ENCODE measurements around the gene GSG1L.

The GSG1L gene

GRCh38 chr16:28011223-28011622, 52.3 kb downstream of the GSG1L start:
- DNase-seq (ENCODE audit: low read depth) = no peak
- no peak overlapping the region for H3K4me3 ChIP-seq (ENCODE audit: low read depth, low read length)
- TF ChIP-seq, protein P1, sequence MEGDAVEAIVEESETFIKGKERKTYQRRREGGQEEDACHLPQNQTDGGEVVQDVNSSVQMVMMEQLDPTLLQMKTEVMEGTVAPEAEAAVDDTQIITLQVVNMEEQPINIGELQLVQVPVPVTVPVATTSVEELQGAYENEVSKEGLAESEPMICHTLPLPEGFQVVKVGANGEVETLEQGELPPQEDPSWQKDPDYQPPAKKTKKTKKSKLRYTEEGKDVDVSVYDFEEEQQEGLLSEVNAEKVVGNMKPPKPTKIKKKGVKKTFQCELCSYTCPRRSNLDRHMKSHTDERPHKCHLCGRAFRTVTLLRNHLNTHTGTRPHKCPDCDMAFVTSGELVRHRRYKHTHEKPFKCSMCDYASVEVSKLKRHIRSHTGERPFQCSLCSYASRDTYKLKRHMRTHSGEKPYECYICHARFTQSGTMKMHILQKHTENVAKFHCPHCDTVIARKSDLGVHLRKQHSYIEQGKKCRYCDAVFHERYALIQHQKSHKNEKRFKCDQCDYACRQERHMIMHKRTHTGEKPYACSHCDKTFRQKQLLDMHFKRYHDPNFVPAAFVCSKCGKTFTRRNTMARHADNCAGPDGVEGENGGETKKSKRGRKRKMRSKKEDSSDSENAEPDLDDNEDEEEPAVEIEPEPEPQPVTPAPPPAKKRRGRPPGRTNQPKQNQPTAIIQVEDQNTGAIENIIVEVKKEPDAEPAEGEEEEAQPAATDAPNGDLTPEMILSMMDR (IDR thresholded peaks at IDR 0.05; ENCODE audit: control insufficient read depth, extremely low read depth, insufficient read depth) = no peak

DNA sequence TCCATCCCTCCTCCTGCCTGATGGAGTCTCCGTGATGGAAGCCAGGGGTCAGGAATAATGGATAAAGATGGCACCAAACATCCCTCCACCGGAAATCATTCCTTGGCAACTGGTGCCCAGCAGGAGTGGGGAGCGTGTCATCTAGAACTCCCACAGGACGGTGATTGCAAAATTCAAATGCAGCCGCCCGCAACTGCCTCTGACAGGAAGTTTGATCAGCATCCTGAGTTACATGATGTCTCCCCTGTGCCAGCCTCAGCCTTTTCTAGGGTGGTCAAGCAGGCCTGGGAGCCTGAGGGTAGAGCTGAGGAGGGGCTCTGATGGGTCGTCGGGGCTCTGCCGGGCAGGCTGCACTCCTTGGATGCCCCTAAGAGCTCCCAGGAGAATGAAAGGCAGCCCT, 52.8 kb downstream of the GSG1L start:
- DNase-seq (ENCODE audit: low read depth) = no peak
- H3K4me3 ChIP-seq (ENCODE audit: low read depth, low read length) = no peak overlapping the region
- TF ChIP-seq, protein P1 (IDR thresholded peaks at IDR 0.05; ENCODE audit: control insufficient read depth, extremely low read depth, insufficient read depth) = no peak

DNA sequence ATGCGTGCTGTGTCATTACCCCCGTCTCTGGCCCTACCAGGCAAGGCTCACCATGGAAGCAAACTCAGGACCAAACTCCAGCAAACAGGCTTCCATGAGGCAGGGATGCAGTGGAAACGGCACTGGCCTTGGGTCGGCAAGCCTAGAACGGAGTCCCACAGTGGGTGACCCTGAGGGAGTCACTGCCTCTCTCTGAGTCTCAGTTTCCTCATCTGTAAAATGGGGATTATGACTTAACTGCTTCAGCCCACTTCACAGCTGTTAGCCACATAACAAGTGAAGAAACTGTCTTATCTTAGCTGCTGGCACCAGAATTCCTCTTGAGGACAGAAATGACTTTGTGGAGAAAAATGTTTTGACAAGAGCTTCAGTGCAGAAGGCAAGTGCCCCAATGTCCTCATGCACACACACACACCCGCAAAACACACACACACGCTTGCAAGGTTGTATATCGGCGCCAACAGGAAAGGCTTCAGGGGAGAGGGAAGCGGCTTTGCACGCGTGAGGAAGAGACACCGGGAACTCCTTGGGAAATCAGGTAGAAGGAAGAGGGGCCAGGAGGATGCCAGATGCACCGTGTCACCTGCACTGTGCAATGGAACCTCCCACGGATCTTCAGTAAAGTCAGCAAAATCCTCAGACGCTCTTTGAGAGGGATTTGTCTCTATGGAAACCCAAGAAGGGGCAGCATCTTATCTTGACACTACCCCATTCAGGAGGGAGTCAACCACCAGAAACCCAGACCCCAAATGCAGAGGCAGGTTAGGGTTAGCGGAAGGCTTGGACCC, 53.7 kb downstream of the GSG1L start:
- H3K4me3 ChIP-seq (ENCODE audit: low read depth, low read length) = no peak overlapping the region
- no peak for DNase-seq (ENCODE audit: low read depth)
- TF ChIP-seq, protein P1 (IDR thresholded peaks at IDR 0.05; ENCODE audit: control insufficient read depth, extremely low read depth, insufficient read depth) = no peak

- DNase-seq (ENCODE audit: low read depth) = no peak
- TF ChIP-seq, protein P1 (IDR thresholded peaks at IDR 0.05; ENCODE audit: control insufficient read depth, extremely low read depth, insufficient read depth) = no peak
- no peak overlapping the region for H3K4me3 ChIP-seq (ENCODE audit: low read depth, low read length)
Observed at GRCh38 chr16:28003923-28004322, 59.6 kb downstream of the GSG1L start.

DNA sequence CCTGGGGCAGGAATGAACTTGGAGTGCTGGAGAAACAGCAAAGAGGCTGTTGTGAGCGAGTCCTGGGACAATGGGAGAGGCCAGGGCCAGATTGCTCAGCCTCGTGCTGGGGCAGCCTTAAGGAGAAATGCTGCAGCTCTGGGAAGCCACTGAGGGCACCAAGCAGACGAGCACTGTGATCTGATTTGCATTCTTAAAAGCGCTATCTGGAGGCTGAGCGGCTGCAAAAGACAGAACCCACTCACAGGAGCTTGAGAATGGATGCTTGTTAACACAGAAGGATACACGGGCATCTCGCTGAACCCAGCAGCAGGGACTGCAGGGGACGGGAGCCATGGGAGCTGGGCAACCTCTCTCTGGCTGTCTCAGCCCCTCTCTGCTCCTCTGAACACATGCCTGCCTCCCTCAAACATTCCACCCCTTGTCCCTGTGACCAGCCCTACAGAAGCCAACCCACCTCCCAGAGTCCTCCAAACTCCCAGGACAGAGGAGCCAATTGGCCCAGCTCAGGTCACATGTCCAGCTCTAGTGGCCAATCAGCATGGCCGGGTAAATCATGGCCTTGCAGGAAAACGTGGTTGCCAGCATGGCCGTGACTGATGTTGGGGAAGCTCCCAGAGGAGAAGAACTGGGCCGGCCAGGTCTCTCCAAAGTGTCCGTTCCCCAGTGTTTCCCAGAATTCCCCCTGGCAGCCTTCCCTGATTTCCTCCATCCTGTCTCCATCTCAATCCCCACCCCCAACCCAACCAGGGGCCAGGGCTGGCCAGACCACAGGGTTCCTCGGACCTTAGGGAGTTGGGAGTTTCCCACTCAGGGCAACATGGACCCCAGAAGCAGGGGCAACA, 60.3 kb downstream of the GSG1L start:
- TF ChIP-seq, protein P1 (IDR thresholded peaks at IDR 0.05; ENCODE audit: control insufficient read depth, extremely low read depth, insufficient read depth) = no peak
- DNase-seq (ENCODE audit: low read depth) = no peak
- H3K4me3 ChIP-seq (ENCODE audit: low read depth, low read length) = no peak overlapping the region

GRCh38 chr16:28001642-28002041, 61.9 kb downstream of the GSG1L start:
- DNase-seq (ENCODE audit: low read depth) = no peak
- H3K4me3 ChIP-seq (ENCODE audit: low read depth, low read length) = no peak overlapping the region
- TF ChIP-seq, protein P1 (IDR thresholded peaks at IDR 0.05; ENCODE audit: control insufficient read depth, extremely low read depth, insufficient read depth) = no peak
